ENCODE measurements around the gene DCP1A. TPM values are rescaled to one million over a fixed set of nuclear protein-coding genes. Genes with fewer than 3 reads are reported as not detected.

The DCP1A gene
- total and polyA plus RNA-seq, 4 donors: 3.5 to 11.3 (median 8.2) TPM

DNA sequence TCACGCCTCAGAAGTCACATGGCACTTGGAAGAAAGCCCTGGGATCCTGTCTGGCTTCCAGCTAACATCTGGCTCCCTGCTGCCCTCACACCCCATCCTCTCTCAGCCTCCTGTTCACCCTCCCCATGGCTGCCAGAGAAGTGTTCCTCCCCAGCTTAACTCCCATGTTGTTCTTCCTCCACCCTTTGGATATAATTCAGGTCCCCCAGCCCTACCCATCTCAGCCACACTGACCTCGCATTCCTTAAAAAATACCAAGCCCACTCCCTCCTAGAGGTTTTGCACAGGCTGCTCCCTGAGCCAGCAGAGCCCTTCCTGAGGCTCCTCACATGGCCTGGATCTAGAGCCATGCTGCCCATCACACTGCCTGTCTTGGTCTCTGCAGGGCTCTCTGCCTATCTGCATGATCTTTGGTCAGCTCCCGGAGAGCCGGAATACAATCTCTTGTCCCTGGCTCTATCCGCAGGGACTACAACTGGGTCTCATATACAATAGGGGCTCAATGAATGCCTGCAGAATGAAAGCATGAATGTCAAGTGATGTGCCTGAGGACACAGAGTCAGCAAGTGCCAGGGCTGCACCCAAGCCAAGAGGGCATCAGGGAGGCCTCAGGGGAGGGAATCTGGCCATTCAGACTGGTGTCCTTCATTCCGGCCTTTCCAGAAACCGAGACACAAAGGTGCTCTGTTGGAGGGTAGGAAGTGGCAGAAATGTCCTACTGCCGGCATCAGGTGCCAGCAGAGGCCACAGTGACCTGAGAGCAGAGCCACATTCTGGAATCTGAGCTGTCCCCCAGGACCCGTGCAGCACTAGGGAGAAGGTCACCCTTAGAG lies 87.7 kb downstream of the DCP1A start:
- 88% methylated on average over 9 of the region's 9 CpGs for WGBS
- Histone ChIP-seq H3K4me1 (ENCODE audit: control insufficient read depth in 4 of 4, insufficient read depth in 4 of 4, low read length in 3 of 4) (peaks cover 1 to 6% (median 5%) of the 10 kb centered on the region in 4 donors), H3K36me3 (ENCODE audit: control insufficient read depth in 4 of 4, insufficient read depth in 3 of 4, low read depth in 1 of 4, low read length in 3 of 4) (no peaks in the 10 kb centered on the region), H3K27me3 (ENCODE audit: control insufficient read depth in 4 of 4, insufficient read depth in 4 of 4, low read length in 3 of 4) (no peaks in the 10 kb centered on the region), H3K9ac (ENCODE audit: low read depth in 1 of 2, low read length in 2 of 2) (no peak overlapping the region), H3K27ac (ENCODE audit: low read depth in 1 of 2, low read length in 2 of 2) (no peak overlapping the region), H3K9me3 (ENCODE audit: control insufficient read depth in 4 of 4, low read length in 3 of 4) (no peaks in the 10 kb centered on the region), H3K4me3 (ENCODE audit: low read depth in 1 of 3, low read length in 3 of 3) (no peak overlapping the region)
- TF ChIP-seq SP1 (IDR thresholded peaks at IDR 0.05) (no peak), HNF4G (IDR thresholded peaks at IDR 0.05) (no peak), TAF1 (conservative IDR thresholded peaks at IDR 0.05) (no peak), RXRA (IDR thresholded peaks at IDR 0.05) (no peak), ATF3 (IDR thresholded peaks at IDR 0.05) (no peak), FOXA1 (IDR thresholded peaks at IDR 0.05) (no peak), GABPA (IDR thresholded peaks at IDR 0.05 in 1 of 2, conservative IDR thresholded peaks at IDR 0.05 in 1 of 2) (no peak), RAD21 (IDR thresholded peaks at IDR 0.05) (no peak), HNF4A (conservative IDR thresholded peaks at IDR 0.05) (no peak), FOXA2 (IDR thresholded peaks at IDR 0.05) (no peak), NR2F2 (IDR thresholded peaks at IDR 0.05) (no peak), YY1 (IDR thresholded peaks at IDR 0.05) (no peak), EGR1 (IDR thresholded peaks at IDR 0.05; ENCODE audit: low read depth in 2 of 2) (no peak), MAX (IDR thresholded peaks at IDR 0.05) (no peak)
- TF ChIP-seq, protein P1, sequence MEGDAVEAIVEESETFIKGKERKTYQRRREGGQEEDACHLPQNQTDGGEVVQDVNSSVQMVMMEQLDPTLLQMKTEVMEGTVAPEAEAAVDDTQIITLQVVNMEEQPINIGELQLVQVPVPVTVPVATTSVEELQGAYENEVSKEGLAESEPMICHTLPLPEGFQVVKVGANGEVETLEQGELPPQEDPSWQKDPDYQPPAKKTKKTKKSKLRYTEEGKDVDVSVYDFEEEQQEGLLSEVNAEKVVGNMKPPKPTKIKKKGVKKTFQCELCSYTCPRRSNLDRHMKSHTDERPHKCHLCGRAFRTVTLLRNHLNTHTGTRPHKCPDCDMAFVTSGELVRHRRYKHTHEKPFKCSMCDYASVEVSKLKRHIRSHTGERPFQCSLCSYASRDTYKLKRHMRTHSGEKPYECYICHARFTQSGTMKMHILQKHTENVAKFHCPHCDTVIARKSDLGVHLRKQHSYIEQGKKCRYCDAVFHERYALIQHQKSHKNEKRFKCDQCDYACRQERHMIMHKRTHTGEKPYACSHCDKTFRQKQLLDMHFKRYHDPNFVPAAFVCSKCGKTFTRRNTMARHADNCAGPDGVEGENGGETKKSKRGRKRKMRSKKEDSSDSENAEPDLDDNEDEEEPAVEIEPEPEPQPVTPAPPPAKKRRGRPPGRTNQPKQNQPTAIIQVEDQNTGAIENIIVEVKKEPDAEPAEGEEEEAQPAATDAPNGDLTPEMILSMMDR (IDR thresholded peaks at IDR 0.05; ENCODE audit: low read depth, low read length, missing input control): no peak
- DNase-seq (ENCODE audit: low spot score): no peak

- Histone ChIP-seq H3K9ac (ENCODE audit: low read depth in 1 of 2, low read length in 2 of 2) (no peak overlapping the region), H3K27ac (ENCODE audit: low read depth in 1 of 2, low read length in 2 of 2) (no peak overlapping the region), H3K9me3 (ENCODE audit: control insufficient read depth in 4 of 4, low read length in 3 of 4) (no peaks in the 10 kb centered on the region), H3K36me3 (ENCODE audit: control insufficient read depth in 4 of 4, insufficient read depth in 3 of 4, low read depth in 1 of 4, low read length in 3 of 4) (no peaks in the 10 kb centered on the region), H3K4me1 (ENCODE audit: control insufficient read depth in 4 of 4, insufficient read depth in 4 of 4, low read length in 3 of 4) (peaks cover 6 to 11% (median 7%) of the 10 kb centered on the region in 4 donors), H3K27me3 (ENCODE audit: control insufficient read depth in 4 of 4, insufficient read depth in 4 of 4, low read length in 3 of 4) (no peaks in the 10 kb centered on the region), H3K4me3 (ENCODE audit: low read depth in 1 of 3, low read length in 3 of 3) (no peak overlapping the region)
- 93% methylated on average over 8 of the region's 8 CpGs for whole genome bisulfite sequencing
- DNase-seq (ENCODE audit: low spot score): no peak
- TF ChIP-seq JUND (IDR thresholded peaks at IDR 0.05): no peak
- no peak for TF ChIP-seq RXRA (IDR thresholded peaks at IDR 0.05)
- TF ChIP-seq HNF4G (IDR thresholded peaks at IDR 0.05): no peak
- no peak for TF ChIP-seq ATF3 (IDR thresholded peaks at IDR 0.05)
- TF ChIP-seq YY1 (IDR thresholded peaks at IDR 0.05): no peak
- TF ChIP-seq EGR1 (IDR thresholded peaks at IDR 0.05; ENCODE audit: low read depth in 2 of 2): no peak
- TF ChIP-seq FOXA1 (IDR thresholded peaks at IDR 0.05): no peak
- no peak for TF ChIP-seq ZBTB33 (IDR thresholded peaks at IDR 0.05)
- TF ChIP-seq GABPA (IDR thresholded peaks at IDR 0.05 in 1 of 2, conservative IDR thresholded peaks at IDR 0.05 in 1 of 2): no peak
- TF ChIP-seq NR2F2 (IDR thresholded peaks at IDR 0.05): no peak
- TF ChIP-seq RAD21 (IDR thresholded peaks at IDR 0.05): no peak
- no peak for TF ChIP-seq SP1 (IDR thresholded peaks at IDR 0.05)
- no peak for TF ChIP-seq MAX (IDR thresholded peaks at IDR 0.05)
- TF ChIP-seq TAF1 (conservative IDR thresholded peaks at IDR 0.05): no peak
Measured at GRCh38 chr3:53258600-53259426, 88.5 kb downstream of the DCP1A start.

Measured in liver (tissue), 9 donors.